ENCODE data around the gene CCDC74B.
"Not testable (repeated sequence)": the region's sequence is repeated elsewhere in the genome, so short reads cannot be mapped to it uniquely, and the experiment has no call there.

DNA sequence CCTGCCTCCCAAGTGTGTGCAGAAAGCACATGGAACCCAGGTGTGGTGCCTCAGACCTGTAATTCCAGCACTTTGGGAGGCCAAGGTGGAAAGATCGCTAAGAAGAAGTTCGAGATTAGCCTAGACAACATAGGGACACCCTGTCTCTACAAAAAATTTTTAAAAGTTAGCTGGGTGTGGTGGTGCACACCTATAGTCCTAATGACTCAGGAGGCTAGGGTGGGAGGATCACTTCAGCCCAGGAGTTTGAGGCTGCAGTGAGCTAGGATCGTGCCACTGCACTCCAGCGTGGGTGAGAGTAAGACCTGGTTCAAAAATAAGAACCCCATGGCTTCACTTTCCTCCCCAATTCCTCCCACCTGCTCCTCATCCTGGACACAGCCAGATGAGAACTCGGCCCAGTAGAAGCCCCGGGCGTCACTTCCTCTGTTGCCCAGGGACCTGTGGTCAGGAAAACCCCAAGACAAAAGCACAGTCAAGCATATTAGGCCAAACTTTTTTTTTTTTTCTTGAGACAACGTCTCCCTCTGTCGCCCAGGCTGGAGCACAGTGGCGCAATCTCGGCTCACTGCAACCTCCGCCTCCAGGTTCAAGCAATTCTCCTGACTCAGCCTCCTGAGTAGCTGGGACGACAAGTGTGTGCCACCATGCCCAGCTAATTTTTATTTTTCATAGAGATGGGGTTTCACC, 13.1 kb upstream of the CCDC74B start:
- not testable (repeated sequence) for TF ChIP-seq POLR2AphosphoS5 (IDR thresholded peaks at IDR 0.05; ENCODE audit: insufficient read depth in 1 of 2, low read depth in 1 of 2)
- TF ChIP-seq, protein P1, sequence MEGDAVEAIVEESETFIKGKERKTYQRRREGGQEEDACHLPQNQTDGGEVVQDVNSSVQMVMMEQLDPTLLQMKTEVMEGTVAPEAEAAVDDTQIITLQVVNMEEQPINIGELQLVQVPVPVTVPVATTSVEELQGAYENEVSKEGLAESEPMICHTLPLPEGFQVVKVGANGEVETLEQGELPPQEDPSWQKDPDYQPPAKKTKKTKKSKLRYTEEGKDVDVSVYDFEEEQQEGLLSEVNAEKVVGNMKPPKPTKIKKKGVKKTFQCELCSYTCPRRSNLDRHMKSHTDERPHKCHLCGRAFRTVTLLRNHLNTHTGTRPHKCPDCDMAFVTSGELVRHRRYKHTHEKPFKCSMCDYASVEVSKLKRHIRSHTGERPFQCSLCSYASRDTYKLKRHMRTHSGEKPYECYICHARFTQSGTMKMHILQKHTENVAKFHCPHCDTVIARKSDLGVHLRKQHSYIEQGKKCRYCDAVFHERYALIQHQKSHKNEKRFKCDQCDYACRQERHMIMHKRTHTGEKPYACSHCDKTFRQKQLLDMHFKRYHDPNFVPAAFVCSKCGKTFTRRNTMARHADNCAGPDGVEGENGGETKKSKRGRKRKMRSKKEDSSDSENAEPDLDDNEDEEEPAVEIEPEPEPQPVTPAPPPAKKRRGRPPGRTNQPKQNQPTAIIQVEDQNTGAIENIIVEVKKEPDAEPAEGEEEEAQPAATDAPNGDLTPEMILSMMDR (IDR thresholded peaks at IDR 0.05): not testable (repeated sequence)

Measured in vagina (tissue), 2 donors.